ENCODE data around the gene APBA3.

DNA sequence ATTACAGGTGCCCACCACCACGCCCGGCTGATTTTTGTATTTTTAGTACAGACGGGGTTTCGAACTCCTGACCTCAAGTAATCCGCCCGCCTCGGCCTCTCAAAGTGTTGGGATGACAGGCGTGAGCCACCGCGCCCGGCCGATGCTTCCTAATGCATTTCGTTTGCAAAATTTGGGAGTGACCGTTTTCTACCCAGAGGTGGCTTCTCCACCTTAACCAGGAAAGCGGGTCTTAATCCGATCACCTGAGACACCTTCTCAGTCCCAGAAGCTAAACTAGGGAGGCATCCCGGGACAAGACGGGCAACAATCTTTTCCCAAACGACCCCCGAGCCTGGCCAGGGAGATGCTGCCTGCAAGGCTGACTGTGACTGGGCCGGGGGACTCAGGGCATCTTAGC lies 39.5 kb upstream of the APBA3 start:
- TF ChIP-seq, protein P1, sequence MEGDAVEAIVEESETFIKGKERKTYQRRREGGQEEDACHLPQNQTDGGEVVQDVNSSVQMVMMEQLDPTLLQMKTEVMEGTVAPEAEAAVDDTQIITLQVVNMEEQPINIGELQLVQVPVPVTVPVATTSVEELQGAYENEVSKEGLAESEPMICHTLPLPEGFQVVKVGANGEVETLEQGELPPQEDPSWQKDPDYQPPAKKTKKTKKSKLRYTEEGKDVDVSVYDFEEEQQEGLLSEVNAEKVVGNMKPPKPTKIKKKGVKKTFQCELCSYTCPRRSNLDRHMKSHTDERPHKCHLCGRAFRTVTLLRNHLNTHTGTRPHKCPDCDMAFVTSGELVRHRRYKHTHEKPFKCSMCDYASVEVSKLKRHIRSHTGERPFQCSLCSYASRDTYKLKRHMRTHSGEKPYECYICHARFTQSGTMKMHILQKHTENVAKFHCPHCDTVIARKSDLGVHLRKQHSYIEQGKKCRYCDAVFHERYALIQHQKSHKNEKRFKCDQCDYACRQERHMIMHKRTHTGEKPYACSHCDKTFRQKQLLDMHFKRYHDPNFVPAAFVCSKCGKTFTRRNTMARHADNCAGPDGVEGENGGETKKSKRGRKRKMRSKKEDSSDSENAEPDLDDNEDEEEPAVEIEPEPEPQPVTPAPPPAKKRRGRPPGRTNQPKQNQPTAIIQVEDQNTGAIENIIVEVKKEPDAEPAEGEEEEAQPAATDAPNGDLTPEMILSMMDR (IDR thresholded peaks at IDR 0.05): no peak
- TF ChIP-seq POLR2A (IDR thresholded peaks at IDR 0.05): no peak

Measured in adrenal gland (tissue), 5 donors.